IMR-90 (cell line): ENCODE data around the gene POMGNT2. TPM values are rescaled to one million over a fixed set of nuclear protein-coding genes. Genes with fewer than 3 reads are reported as not detected.

Experiments used
- ATAC-seq: fragments of 200-7000 bp; cut with Tn5 transposase; 2 replicates; pipeline ENCODE4 v1.9.1; 2020; ENCODE audit warnings: low read depth, mild to moderate bottlenecking, moderate library complexity
- BruUV-seq: library from RNA; stranded (reverse); fragments of 400-500 nt; replicated peaks from 2 replicates; lab custom pipeline; 2021; lab: Mats Ljungman, UMichigan
- CTCF ChIA-PET: fragments of 300-600 bp; formaldehyde crosslinking; extraction: SDS; loops from one replicate; lab custom pipeline; 2021; ENCODE audit warnings: antibody characterized with exemption; lab: Yijun Ruan, JAX
- POLR2A ChIA-PET: fragments of 300-600 bp; sonication (Branson Sonifier 250); formaldehyde crosslinking; loops from one replicate; lab custom pipeline; 2022; ENCODE audit warnings: antibody characterized with exemption; ENCODE audit not compliant: unreplicated experiment; lab: Charles Lee
- DNase-seq: peaks from one replicate; pipeline ENCODE4 v3.0.0; 2013
- H2AFZ ChIP-seq: replicated peaks from 2 replicates; pipeline ENCODE3; 2013; ENCODE audit warnings: low read length, mild to moderate bottlenecking; ENCODE audit not compliant: poor library complexity
- H2AK5ac ChIP-seq: 2 replicates; pipeline ENCODE4 v1.6.1; 2013; ENCODE audit warnings: low read depth, low read length, inconsistent platforms
- H2AK9ac ChIP-seq: replicated peaks from 2 replicates; pipeline ENCODE3; 2013; ENCODE audit warnings: mild to moderate bottlenecking, low read depth, low read length, moderate library complexity; ENCODE audit not compliant: poor library complexity
- H2BK120ac ChIP-seq: 2 replicates; pipeline ENCODE4 v1.6.1; 2013; ENCODE audit warnings: low read depth, low read length, inconsistent platforms
- H2BK15ac ChIP-seq: 3 replicates; pipeline ENCODE4 v1.6.1; 2013; ENCODE audit warnings: low read depth, low read length, inconsistent platforms
- H2BK20ac ChIP-seq: 2 replicates; pipeline ENCODE4 v1.6.1; 2013; ENCODE audit warnings: low read depth, mild to moderate bottlenecking, inconsistent platforms, low read length, moderate library complexity
- H2BK5ac ChIP-seq: 2 replicates; pipeline ENCODE4 v1.6.1; 2013; ENCODE audit warnings: mild to moderate bottlenecking, low read depth, low read length, inconsistent platforms; ENCODE audit not compliant: poor library complexity, severe bottlenecking
- H3K14ac ChIP-seq: replicated peaks from 2 replicates; pipeline ENCODE4 v1.6.1; 2013; ENCODE audit warnings: low read depth, low read length, inconsistent platforms
- H3K18ac ChIP-seq: 2 replicates; pipeline ENCODE4 v1.6.1; 2013; ENCODE audit warnings: low read depth, low read length, control low read depth
- H3K23ac ChIP-seq: 2 replicates; pipeline ENCODE4 v1.6.1; 2013; ENCODE audit warnings: low read depth, low read length, inconsistent platforms
- H3K27ac ChIP-seq: 2 replicates; pipeline ENCODE4 v1.5.1; 2013; ENCODE audit warnings: mild to moderate bottlenecking, control low read depth, low read length; ENCODE audit not compliant: insufficient read depth
- H3K27me3 ChIP-seq: 2 replicates; pipeline ENCODE4 v1.6.1; 2013; ENCODE audit warnings: low read length; ENCODE audit not compliant: control insufficient read depth, insufficient read depth
- H3K36me3 ChIP-seq: 2 replicates; pipeline ENCODE4 v1.6.1; 2013; ENCODE audit warnings: low read length, mixed read lengths; ENCODE audit not compliant: control insufficient read depth, insufficient read depth
- H3K4ac ChIP-seq: 2 replicates; pipeline ENCODE4 v1.6.1; 2013; ENCODE audit warnings: low read depth, low read length, inconsistent platforms
- H3K4me1 ChIP-seq: 2 replicates; pipeline ENCODE4 v1.6.1; 2013; ENCODE audit warnings: low read length, mixed read lengths; ENCODE audit not compliant: control insufficient read depth, insufficient read depth
- H3K4me2 ChIP-seq: 2 replicates; pipeline ENCODE4 v1.6.1; 2013; ENCODE audit warnings: low read depth, mild to moderate bottlenecking, control low read depth, low read length, moderate library complexity
- H3K4me3 ChIP-seq: 2 replicates; pipeline ENCODE4 v1.5.1; 2013; ENCODE audit warnings: low read depth, mild to moderate bottlenecking, control low read depth, low read length, moderate library complexity; ENCODE audit not compliant: insufficient read depth
- H3K56ac ChIP-seq: 2 replicates; pipeline ENCODE4 v1.6.1; 2013; ENCODE audit warnings: low read length, inconsistent platforms; ENCODE audit not compliant: insufficient read depth; ENCODE audit errors: extremely low read depth
- H3K79me1 ChIP-seq, 2 experiments: 2 replicates each; pipeline ENCODE4 v1.6.1; 2013; ENCODE audit warnings: low read length in 2 of 2, inconsistent platforms in 1 of 2, low read depth in 1 of 2
- H3K9ac ChIP-seq: 2 replicates; pipeline ENCODE4 v1.6.1; 2013; ENCODE audit warnings: low read depth, low read length, control low read depth
- H3K9me1 ChIP-seq: 2 replicates; pipeline ENCODE4 v1.6.1; 2013; ENCODE audit warnings: low read length, inconsistent platforms; ENCODE audit not compliant: insufficient read depth
- H3K9me3 ChIP-seq: 2 replicates; pipeline ENCODE4 v1.6.1; 2013; ENCODE audit warnings: low read length; ENCODE audit not compliant: control insufficient read depth, insufficient read depth
- H4K20me1 ChIP-seq: 2 replicates; pipeline ENCODE4 v1.6.1; 2013; ENCODE audit warnings: low read length, inconsistent platforms; ENCODE audit not compliant: insufficient read depth
- H4K5ac ChIP-seq: 2 replicates; pipeline ENCODE4 v1.6.1; 2013; ENCODE audit warnings: mild to moderate bottlenecking, low read depth, low read length, control low read depth
- H4K8ac ChIP-seq, 2 experiments: 2 replicates each; pipeline ENCODE4 v1.6.1; 2013; ENCODE audit warnings: low read depth in 2 of 2, low read length in 2 of 2, control low read depth in 1 of 2, inconsistent platforms in 1 of 2
- H4K91ac ChIP-seq: 2 replicates; pipeline ENCODE4 v1.6.1; 2013; ENCODE audit warnings: low read depth, low read length, inconsistent platforms; ENCODE audit not compliant: insufficient read depth
- MAFK ChIP-seq: IDR thresholded peaks from 2 replicates; pipeline ENCODE4 v1.6.1; 2012; ENCODE audit warnings: low read depth, low read length, improper control_type of control experiment
- NFE2L2 ChIP-seq: fragments of 150-350 bp; IDR thresholded peaks from 2 replicates; pipeline ENCODE4 v1.6.1; 2016; ENCODE audit warnings: low read depth, mild to moderate bottlenecking, low read length
- dilution Hi-C: fragments of 300-500 bp; cut with HindIII; formaldehyde crosslinking; loops from one replicate; pipeline ENCODE4 v1.14.3; 2018; ENCODE audit warnings: low sequenced_read_pairs; ENCODE audit not compliant: unreplicated experiment
- in situ Hi-C: fragments of 300-500 bp; cut with MboI; formaldehyde crosslinking; loops from 3 replicates; pipeline ENCODE4 v1.14.3; 2019; ENCODE audit warnings: low sequenced_read_pairs, inconsistent platforms, mixed read lengths
- intact Hi-C: fragments of 100-400 bp; cut with micrococcal nuclease; formaldehyde crosslinking; loops from 2 replicates; pipeline ENCODE4 v1.10.0; 2022
- polyA plus RNA-seq, 3 experiments: library from polyadenylated mRNA; depleted of rRNA; stranded (reverse); fragments of >200 nt; gene quantifications; 2 replicates each; pipeline ENCODE4 v1.2.3, GENCODE V29; 2012; ENCODE audit warnings: low replicate concordance in 1 of 3
- total RNA-seq: library from RNA; depleted of rRNA; stranded (reverse); fragments of >200 nt; gene quantifications from 2 replicates; pipeline ENCODE4 v1.2.3, GENCODE V29; 2012

Gene POMGNT2
- total and polyA plus RNA-seq, 2 of the 4 experiments (the other 2 are of a cell fraction) = 7.5 to 16.2 TPM

- H2AK9ac ChIP-seq = no peak overlapping the region
- no peak overlapping the region for H2BK15ac ChIP-seq
- H2BK5ac ChIP-seq = no peak overlapping the region
- DNase-seq (no peak), ATAC-seq (no peak)
- H2AK5ac ChIP-seq = no peak overlapping the region
- dilution Hi-C loops = no loop called here
- H3K79me1 ChIP-seq = no peaks in the 10 kb centered on the region
- ChIA-PET POLR2A (no interaction called here), CTCF (no interaction called here)
- in situ Hi-C loops = no loop called here
- no peak overlapping the region for H4K8ac ChIP-seq
- H3K56ac ChIP-seq = no peak overlapping the region
- H4K5ac ChIP-seq = no peak overlapping the region
- no TSS peak for BruUV-seq
- no peak overlapping the region for H3K4me3 ChIP-seq
- no peak overlapping the region for H3K23ac ChIP-seq
- no peaks in the 10 kb centered on the region for H3K9me3 ChIP-seq
- no peak for TF ChIP-seq NFE2L2
- TF ChIP-seq MAFK = peak; percentile 89
- H3K27ac ChIP-seq = no peak overlapping the region
- H4K91ac ChIP-seq = no peak overlapping the region
- H3K27me3 ChIP-seq = no peaks in the 10 kb centered on the region
- no peaks in the 10 kb centered on the region for H3K9me1 ChIP-seq
- no peak overlapping the region for H3K4me2 ChIP-seq
- H3K4ac ChIP-seq = no peak overlapping the region
- H2BK120ac ChIP-seq = no peak overlapping the region
- H3K9ac ChIP-seq = no peak overlapping the region
- no peak overlapping the region for H2AFZ ChIP-seq
- no peak overlapping the region for H3K18ac ChIP-seq
- H4K20me1 ChIP-seq = no peaks in the 10 kb centered on the region
- no peak overlapping the region for H2BK20ac ChIP-seq
- intact Hi-C loops = no loop called here
- H3K4me1 ChIP-seq = no peaks in the 10 kb centered on the region
- peaks cover 11% of the 10 kb centered on the region; the same call in 1 of the 2 replicates for H3K36me3 ChIP-seq
- H3K14ac ChIP-seq = no peak overlapping the region
These were observed 28.2 kb downstream of the POMGNT2 start for GRCh38 chr3:43077707-43078106.
